Activated B cell treated with CpG ODN at 0.5 μM for 24 hours (primary cell): ENCODE measurements around the gene ADGRG3. TPM values are rescaled to one million over a fixed set of nuclear protein-coding genes. Genes with fewer than 3 reads are reported as not detected.

Experiments used
- ATAC-seq: fragments of 200-7000 bp; cut with Tn5 transposase; one replicate; pipeline ENCODE4 v1.10.0; 2021; ENCODE audit warnings: low read depth, mild to moderate bottlenecking, moderate library complexity
- CTCF ChIA-PET: fragments of 350-600 bp; sonication (Branson Sonifier 250); formaldehyde crosslinking; loops from one replicate; lab custom pipeline; 2021; ENCODE audit warnings: antibody characterized with exemption; lab: Charles Lee
- POLR2A ChIA-PET: fragments of 350-600 bp; sonication (Branson Sonifier 250); formaldehyde crosslinking; loops from one replicate; lab custom pipeline; 2021; ENCODE audit warnings: antibody characterized with exemption; lab: Charles Lee
- DNase-seq: peaks from one replicate; pipeline ENCODE4 v3.0.0; 2022
- H3K27ac Mint-ChIP-seq: one replicate; pipeline ENCODE4 v1.8.0; 2020; ENCODE audit warnings: mixed read lengths
- H3K27me3 Mint-ChIP-seq: one replicate; pipeline ENCODE4 v1.8.0; 2021; ENCODE audit warnings: mixed read lengths
- H3K36me3 Mint-ChIP-seq: one replicate; pipeline ENCODE4 v1.8.0; 2021; ENCODE audit warnings: low read depth, mixed read lengths
- H3K4me1 Mint-ChIP-seq: one replicate; pipeline ENCODE4 v1.8.0; 2021; ENCODE audit warnings: mixed read lengths
- H3K4me3 Mint-ChIP-seq: one replicate; pipeline ENCODE4 v1.8.0; 2020; ENCODE audit warnings: mild to moderate bottlenecking, mixed read lengths
- H3K9me3 Mint-ChIP-seq: one replicate; pipeline ENCODE4 v1.8.0; 2020; ENCODE audit warnings: mixed read lengths
- CTCF ChIP-seq: fragments of 200-600 bp; IDR thresholded peaks from one replicate; pipeline ENCODE4 v1.8.0; 2022; ENCODE audit warnings: antibody characterized with exemption, mild to moderate bottlenecking
- intact Hi-C: fragments of 100-400 bp; cut with micrococcal nuclease; formaldehyde crosslinking; loops from one replicate; pipeline ENCODE4 v1.15.1; 2024
- total RNA-seq: library from RNA; stranded (reverse); gene quantifications from 2 replicates; pipeline ENCODE4 v1.2.3, GENCODE V29; 2022

Gene ADGRG3
- total RNA-seq, 1 donor from 2014 or later = not detected

- DNase-seq (no peak), ATAC-seq (no peak)
- intact Hi-C loops = no loop called here
- no peak overlapping the region for H3K4me3 Mint-ChIP-seq
- CTCF ChIA-PET = interaction anchor here (0.8 to 1.4 kb wide), 2 partner anchors 9 to 49 kb away, joined by 3 read pairs; no protein-coding TSS in a partner anchor
- no peaks in the 10 kb centered on the region for H3K9me3 Mint-ChIP-seq
- H3K36me3 Mint-ChIP-seq = no peaks in the 10 kb centered on the region
- TF ChIP-seq CTCF = no peak
- no peak overlapping the region for H3K27ac Mint-ChIP-seq
- peaks cover 6% of the 10 kb centered on the region for H3K4me1 Mint-ChIP-seq
- POLR2A ChIA-PET = no interaction called here
- peaks cover 18% of the 10 kb centered on the region for H3K27me3 Mint-ChIP-seq
These were observed 27.9 kb upstream of the ADGRG3 start for GRCh38 chr16:57640185-57640584.

GRCh38 chr16:57640612-57641011, 27.5 kb upstream of the ADGRG3 start:
- no peak overlapping the region for H3K4me3 Mint-ChIP-seq
- ATAC-seq (no peak), DNase-seq (no peak)
- H3K27me3 Mint-ChIP-seq = peaks cover 17% of the 10 kb centered on the region
- no peaks in the 10 kb centered on the region for H3K9me3 Mint-ChIP-seq
- H3K27ac Mint-ChIP-seq = no peak overlapping the region
- peaks cover 6% of the 10 kb centered on the region for H3K4me1 Mint-ChIP-seq
- ChIA-PET CTCF (interaction anchor here (0.8 to 1.4 kb wide), 2 partner anchors 9 to 50 kb away, joined by 3 read pairs; no protein-coding TSS in a partner anchor), POLR2A (no interaction called here)
- TF ChIP-seq CTCF = no peak
- H3K36me3 Mint-ChIP-seq = no peaks in the 10 kb centered on the region
- intact Hi-C loops = no loop called here

- DNase-seq = no peak
- no peak for TF ChIP-seq CTCF
- H3K4me3 Mint-ChIP-seq = no peak overlapping the region
- H3K36me3 Mint-ChIP-seq = no peaks in the 10 kb centered on the region
- no peaks in the 10 kb centered on the region for H3K9me3 Mint-ChIP-seq
- intact Hi-C loops = no loop called here
- H3K4me1 Mint-ChIP-seq = peaks cover 14% of the 10 kb centered on the region
- no peak for ATAC-seq
- CTCF ChIA-PET = no interaction called here
- POLR2A ChIA-PET = interaction anchor here (0.6 to 0.7 kb wide), 3 partner anchors 51 to 353 kb away, joined by 3 to 4 read pairs (median 3); no protein-coding TSS in a partner anchor
- peaks cover 11% of the 10 kb centered on the region for H3K27me3 Mint-ChIP-seq
- no peak overlapping the region for H3K27ac Mint-ChIP-seq
These were observed 25.7 kb upstream of the ADGRG3 start for GRCh38 chr16:57642160-57643135.

GRCh38 chr16:57643147-57643874, 24.8 kb upstream of the ADGRG3 start:
- Mint-ChIP-seq H3K36me3 (no peaks in the 10 kb centered on the region), H3K4me3 (no peak overlapping the region), H3K27ac (no peak overlapping the region), H3K4me1 (peaks cover 23% of the 10 kb centered on the region), H3K9me3 (no peaks in the 10 kb centered on the region), H3K27me3 (peaks cover 4% of the 10 kb centered on the region)
- intact Hi-C loops = no loop called here
- ChIA-PET POLR2A (interaction anchor here (0.6 to 0.7 kb wide), 3 partner anchors 52 to 192 kb away, joined by 3 to 6 read pairs (median 4); no protein-coding TSS in a partner anchor), CTCF (no interaction called here)
- TF ChIP-seq CTCF = no peak
- DNase-seq (no peak), ATAC-seq (no peak)
